ENCODE measurements around the gene OTOA. TPM values are rescaled to one million over a fixed set of nuclear protein-coding genes. Genes with fewer than 3 reads are reported as not detected.

Gene OTOA
- total and polyA plus RNA-seq, 2 of the 13 experiments (the other 11 are each of a cell fraction or from before 2014, with no cell fraction given), result 0.05 to 0.15 TPM

- TF ChIP-seq ARID5B (CRISPR knock-in tag; IDR thresholded peaks at IDR 0.05), result no peak
- TF ChIP-seq USF2 (IDR thresholded peaks at IDR 0.05; ENCODE audit: low read depth, low read length), result 0 out of 2 replicates have a peak, but pooled peaks have one; percentile 12
- TF ChIP-seq USF2 (CRISPR knock-in tag; IDR thresholded peaks at IDR 0.05; ENCODE audit: borderline replicate concordance), result no peak; the same call in 1 of the 2 replicates
- TF ChIP-seq NR2F6 (IDR thresholded peaks at IDR 0.05), result peak; percentile 79
- TF ChIP-seq NR2F6 (CRISPR knock-in tag; IDR thresholded peaks at IDR 0.05), result peak; percentile 84
- no peak for TF ChIP-seq ERF (CRISPR knock-in tag; IDR thresholded peaks at IDR 0.05)
- TF ChIP-seq PITX1 (CRISPR knock-in tag; IDR thresholded peaks at IDR 0.05), result peak; percentile 96
- peak; percentile 92 for TF ChIP-seq MEF2D (CRISPR knock-in tag; IDR thresholded peaks at IDR 0.05)
- peak; percentile 41; the same call in 1 of the 2 replicates for TF ChIP-seq ZKSCAN5 (CRISPR knock-in tag; IDR thresholded peaks at IDR 0.05)
- no peak for TF ChIP-seq TCF7L2 (IDR thresholded peaks at IDR 0.05; ENCODE audit: low read depth, low read length)
- TF ChIP-seq HMG20B (CRISPR knock-in tag; conservative IDR thresholded peaks at IDR 0.05), result no peak
- TF ChIP-seq DNMT3B (CRISPR knock-in tag; conservative IDR thresholded peaks at IDR 0.05), result no peak
- TF ChIP-seq ZNF878 (CRISPR knock-in tag; IDR thresholded peaks at IDR 0.05), result 0 out of 2 replicates have a peak, but pooled peaks have one; percentile 14
- no peak for TF ChIP-seq GMEB1 (CRISPR knock-in tag; IDR thresholded peaks at IDR 0.05; ENCODE audit: borderline replicate concordance)
- TF ChIP-seq BHLHE40 (IDR thresholded peaks at IDR 0.05; ENCODE audit: low read length), result no peak
- no peak for TF ChIP-seq SNAPC5 (CRISPR knock-in tag; IDR thresholded peaks at IDR 0.05; ENCODE audit: borderline replicate concordance)
- TF ChIP-seq RBAK (CRISPR knock-in tag; IDR thresholded peaks at IDR 0.05), result no peak
- TF ChIP-seq RXRA (CRISPR knock-in tag; IDR thresholded peaks at IDR 0.05), result peak; percentile 61; the same call in 1 of the 2 replicates
- TF ChIP-seq KAT8 (CRISPR knock-in tag; IDR thresholded peaks at IDR 0.05), result no peak
- TF ChIP-seq RNF2 (conservative IDR thresholded peaks at IDR 0.05; ENCODE audit: low read depth), result no peak
- TF ChIP-seq HOXA7 (CRISPR knock-in tag; IDR thresholded peaks at IDR 0.05), result no peak
- TF ChIP-seq GLMP (CRISPR knock-in tag; IDR thresholded peaks at IDR 0.05; ENCODE audit: borderline replicate concordance), result 0 out of 2 replicates have a peak, but pooled peaks have one; percentile 66
- TF ChIP-seq RXRB (CRISPR knock-in tag; IDR thresholded peaks at IDR 0.05; ENCODE audit: borderline replicate concordance), result peak; percentile 69; the same call in 1 of the 2 replicates
These were observed 16.1 kb upstream of the OTOA start (continued) for GRCh38 chr16:21647562-21648164.
